ENCODE data around the gene CEMIP.

CEMIP gene

GRCh38 chr15:80775338-80775737 lies 3.8 kb upstream of the CEMIP start:
- no peak for DNase-seq (ENCODE audit: extremely low read depth, insufficient read length)
- Histone ChIP-seq H3K36me3 (ENCODE audit: control insufficient read depth, insufficient read depth, low read length) (no peaks in the 10 kb centered on the region), H3K27me3 (replicated peaks; ENCODE audit: control insufficient read depth, insufficient read depth, low read length) (peaks cover 2% of the 10 kb centered on the region), H3K4me3 (replicated peaks; ENCODE audit: low read depth, low read length) (no peak overlapping the region)
- TF ChIP-seq, protein P1, sequence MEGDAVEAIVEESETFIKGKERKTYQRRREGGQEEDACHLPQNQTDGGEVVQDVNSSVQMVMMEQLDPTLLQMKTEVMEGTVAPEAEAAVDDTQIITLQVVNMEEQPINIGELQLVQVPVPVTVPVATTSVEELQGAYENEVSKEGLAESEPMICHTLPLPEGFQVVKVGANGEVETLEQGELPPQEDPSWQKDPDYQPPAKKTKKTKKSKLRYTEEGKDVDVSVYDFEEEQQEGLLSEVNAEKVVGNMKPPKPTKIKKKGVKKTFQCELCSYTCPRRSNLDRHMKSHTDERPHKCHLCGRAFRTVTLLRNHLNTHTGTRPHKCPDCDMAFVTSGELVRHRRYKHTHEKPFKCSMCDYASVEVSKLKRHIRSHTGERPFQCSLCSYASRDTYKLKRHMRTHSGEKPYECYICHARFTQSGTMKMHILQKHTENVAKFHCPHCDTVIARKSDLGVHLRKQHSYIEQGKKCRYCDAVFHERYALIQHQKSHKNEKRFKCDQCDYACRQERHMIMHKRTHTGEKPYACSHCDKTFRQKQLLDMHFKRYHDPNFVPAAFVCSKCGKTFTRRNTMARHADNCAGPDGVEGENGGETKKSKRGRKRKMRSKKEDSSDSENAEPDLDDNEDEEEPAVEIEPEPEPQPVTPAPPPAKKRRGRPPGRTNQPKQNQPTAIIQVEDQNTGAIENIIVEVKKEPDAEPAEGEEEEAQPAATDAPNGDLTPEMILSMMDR (IDR thresholded peaks at IDR 0.05; ENCODE audit: insufficient read depth, low read length, poor library complexity, severe bottlenecking): no peak

DNA sequence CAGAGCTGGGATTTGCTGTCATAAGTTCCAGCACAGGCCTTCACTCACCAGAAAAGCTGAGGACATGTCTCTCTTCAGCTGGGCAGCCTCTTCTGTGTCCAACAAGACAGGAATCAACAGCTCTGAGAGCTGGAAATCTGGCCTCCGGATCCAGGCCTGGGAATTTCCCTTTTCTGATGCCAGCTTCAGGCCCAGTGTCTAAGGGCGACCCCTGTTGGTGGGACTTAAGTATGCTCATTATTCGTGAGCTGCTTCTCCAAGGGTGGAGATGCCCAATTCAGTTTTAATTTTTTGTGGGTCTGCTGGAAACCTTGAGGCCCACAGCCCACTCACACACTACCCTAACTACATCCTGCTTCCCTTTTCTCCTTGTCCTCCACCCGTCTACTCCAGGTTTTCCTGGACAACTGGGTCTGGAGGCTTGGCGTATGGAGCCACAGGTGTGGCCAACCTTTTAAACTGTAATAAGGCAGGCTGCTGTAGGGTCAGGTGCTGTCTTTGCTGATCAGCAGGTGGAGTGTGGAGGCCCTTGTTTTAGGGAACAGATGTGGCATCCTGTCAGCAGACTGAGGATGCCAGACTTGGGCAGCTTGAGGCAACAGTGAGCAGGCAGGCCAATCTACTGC lies 2.6 kb upstream of the CEMIP start:
- peak; percentile 8 for DNase-seq (ENCODE audit: extremely low read depth, insufficient read length)
- Histone ChIP-seq H3K36me3 (ENCODE audit: control insufficient read depth, insufficient read depth, low read length) (no peaks in the 10 kb centered on the region), H3K27me3 (replicated peaks; ENCODE audit: control insufficient read depth, insufficient read depth, low read length) (peaks cover 2% of the 10 kb centered on the region), H3K4me3 (replicated peaks; ENCODE audit: low read depth, low read length) (no peak overlapping the region)
- TF ChIP-seq, protein P1 (IDR thresholded peaks at IDR 0.05; ENCODE audit: insufficient read depth, low read length, poor library complexity, severe bottlenecking): peak; percentile 89

- Histone ChIP-seq H3K36me3 (ENCODE audit: control insufficient read depth, insufficient read depth, low read length) (no peaks in the 10 kb centered on the region), H3K4me3 (replicated peaks; ENCODE audit: low read depth, low read length) (no peak overlapping the region), H3K27me3 (replicated peaks; ENCODE audit: control insufficient read depth, insufficient read depth, low read length) (peaks cover 2% of the 10 kb centered on the region)
- DNase-seq (ENCODE audit: extremely low read depth, insufficient read length): no peak
- TF ChIP-seq, protein P1 (IDR thresholded peaks at IDR 0.05; ENCODE audit: insufficient read depth, low read length, poor library complexity, severe bottlenecking): no peak
These were observed 2.0 kb upstream of the CEMIP start for GRCh38 chr15:80777137-80777536.

DNA sequence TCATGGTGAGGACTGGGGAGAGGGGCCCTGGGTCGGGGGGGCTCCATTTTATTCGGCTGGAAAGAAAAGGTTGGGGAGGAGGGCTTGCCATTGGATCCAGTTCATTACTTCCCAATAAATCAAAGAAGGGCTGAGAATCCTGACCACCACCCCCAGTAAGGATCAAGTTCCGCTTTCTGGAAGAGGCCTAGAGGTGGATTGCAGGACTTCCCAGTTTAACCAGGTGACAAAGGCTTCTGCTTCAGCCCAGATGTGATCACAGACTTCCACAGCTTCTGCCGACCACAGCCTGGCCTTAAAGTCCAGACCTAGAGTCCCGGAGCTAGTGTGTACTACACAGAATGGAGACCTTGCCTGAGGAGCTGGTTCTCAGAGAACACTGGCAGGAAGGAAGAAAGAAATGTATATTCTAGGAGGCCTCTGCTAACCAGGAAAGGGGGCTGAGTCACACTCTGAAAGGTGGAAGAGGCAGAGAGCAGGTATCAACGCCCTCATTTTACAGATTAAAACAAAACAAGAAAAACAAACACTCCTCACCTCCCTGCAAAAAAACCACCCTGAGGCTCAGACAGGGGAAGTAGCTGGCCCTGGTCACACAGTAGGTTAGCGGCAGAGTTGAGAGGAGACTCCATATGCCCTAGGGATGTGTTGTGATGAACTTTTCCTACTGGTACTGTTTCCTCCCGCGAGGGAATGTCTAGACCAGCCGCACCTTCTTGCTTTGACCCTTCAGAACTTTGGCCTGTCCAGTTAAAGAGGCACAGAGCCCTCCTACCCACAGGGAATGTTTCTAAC lies 1.1 kb upstream of the CEMIP start:
- TF ChIP-seq, protein P1 (IDR thresholded peaks at IDR 0.05; ENCODE audit: insufficient read depth, low read length, poor library complexity, severe bottlenecking): no peak
- no peak for DNase-seq (ENCODE audit: extremely low read depth, insufficient read length)
- no peaks in the 10 kb centered on the region for H3K36me3 ChIP-seq (ENCODE audit: control insufficient read depth, insufficient read depth, low read length)
- H3K27me3 ChIP-seq (replicated peaks; ENCODE audit: control insufficient read depth, insufficient read depth, low read length): peaks cover 2% of the 10 kb centered on the region
- no peak overlapping the region for H3K4me3 ChIP-seq (replicated peaks; ENCODE audit: low read depth, low read length)

- TF ChIP-seq, protein P1 (IDR thresholded peaks at IDR 0.05; ENCODE audit: insufficient read depth, low read length, poor library complexity, severe bottlenecking): no peak
- Histone ChIP-seq H3K27me3 (replicated peaks; ENCODE audit: control insufficient read depth, insufficient read depth, low read length) (peaks cover 2% of the 10 kb centered on the region), H3K4me3 (replicated peaks; ENCODE audit: low read depth, low read length) (no peak overlapping the region), H3K36me3 (ENCODE audit: control insufficient read depth, insufficient read depth, low read length) (no peaks in the 10 kb centered on the region)
- DNase-seq (ENCODE audit: extremely low read depth, insufficient read length): no peak
These were observed 578 bp upstream of the CEMIP start for GRCh38 chr15:80778621-80778963.

Measured in GM06990 (cell line).